DMS53 (cell line): ENCODE results near the gene RAB20.
"Not testable (repeated sequence)": the region's sequence is repeated elsewhere in the genome, so short reads cannot be mapped to it uniquely, and the experiment has no call there.

Source experiments
- DNase-seq: peaks from one replicate; lab custom pipeline; 2025; lab: John Stamatoyannopoulos, UW

RAB20 gene

GRCh38 chr13:110491869-110492678, 69.4 kb downstream of the RAB20 start:
- no peak for DNase-seq

- DNase-seq = no peak
Observed at GRCh38 chr13:110490009-110490770, 71.3 kb downstream of the RAB20 start.

- not testable (repeated sequence) for DNase-seq
Observed at GRCh38 chr13:110486880-110487279, 74.6 kb downstream of the RAB20 start.

- no peak for DNase-seq
Observed at GRCh38 chr13:110486061-110486715, 75.3 kb downstream of the RAB20 start.

GRCh38 chr13:110485604-110486003, 75.9 kb downstream of the RAB20 start:
- DNase-seq = no peak

GRCh38 chr13:110484290-110485048, 77.1 kb downstream of the RAB20 start:
- DNase-seq = no peak

- DNase-seq = no peak
Observed at GRCh38 chr13:110483386-110483968, 78.0 kb downstream of the RAB20 start.

- no peak for DNase-seq
Observed at GRCh38 chr13:110480161-110480560, 81.4 kb downstream of the RAB20 start.

GRCh38 chr13:110479648-110480047, 81.9 kb downstream of the RAB20 start:
- no peak for DNase-seq

GRCh38 chr13:110479215-110479545, 82.3 kb downstream of the RAB20 start:
- no peak for DNase-seq

- no peak for DNase-seq
Observed at GRCh38 chr13:110478405-110479214, 82.9 kb downstream of the RAB20 start.

GRCh38 chr13:110477706-110478245, 83.7 kb downstream of the RAB20 start:
- no peak for DNase-seq

- DNase-seq = no peak
Observed at GRCh38 chr13:110476220-110476617, 85.3 kb downstream of the RAB20 start.

GRCh38 chr13:110475550-110476219, 85.8 kb downstream of the RAB20 start:
- no peak for DNase-seq

- DNase-seq = no peak
Observed at GRCh38 chr13:110475117-110475516, 86.4 kb downstream of the RAB20 start.

GRCh38 chr13:110474713-110475112, 86.8 kb downstream of the RAB20 start:
- DNase-seq = no peak
